ENCODE data around the gene CDC42EP5.
"Not testable (repeated sequence)": the region's sequence is repeated elsewhere in the genome, so short reads cannot be mapped to it uniquely, and the experiment has no call there.

Gene CDC42EP5, protein sequence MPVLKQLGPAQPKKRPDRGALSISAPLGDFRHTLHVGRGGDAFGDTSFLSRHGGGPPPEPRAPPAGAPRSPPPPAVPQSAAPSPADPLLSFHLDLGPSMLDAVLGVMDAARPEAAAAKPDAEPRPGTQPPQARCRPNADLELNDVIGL

DNA sequence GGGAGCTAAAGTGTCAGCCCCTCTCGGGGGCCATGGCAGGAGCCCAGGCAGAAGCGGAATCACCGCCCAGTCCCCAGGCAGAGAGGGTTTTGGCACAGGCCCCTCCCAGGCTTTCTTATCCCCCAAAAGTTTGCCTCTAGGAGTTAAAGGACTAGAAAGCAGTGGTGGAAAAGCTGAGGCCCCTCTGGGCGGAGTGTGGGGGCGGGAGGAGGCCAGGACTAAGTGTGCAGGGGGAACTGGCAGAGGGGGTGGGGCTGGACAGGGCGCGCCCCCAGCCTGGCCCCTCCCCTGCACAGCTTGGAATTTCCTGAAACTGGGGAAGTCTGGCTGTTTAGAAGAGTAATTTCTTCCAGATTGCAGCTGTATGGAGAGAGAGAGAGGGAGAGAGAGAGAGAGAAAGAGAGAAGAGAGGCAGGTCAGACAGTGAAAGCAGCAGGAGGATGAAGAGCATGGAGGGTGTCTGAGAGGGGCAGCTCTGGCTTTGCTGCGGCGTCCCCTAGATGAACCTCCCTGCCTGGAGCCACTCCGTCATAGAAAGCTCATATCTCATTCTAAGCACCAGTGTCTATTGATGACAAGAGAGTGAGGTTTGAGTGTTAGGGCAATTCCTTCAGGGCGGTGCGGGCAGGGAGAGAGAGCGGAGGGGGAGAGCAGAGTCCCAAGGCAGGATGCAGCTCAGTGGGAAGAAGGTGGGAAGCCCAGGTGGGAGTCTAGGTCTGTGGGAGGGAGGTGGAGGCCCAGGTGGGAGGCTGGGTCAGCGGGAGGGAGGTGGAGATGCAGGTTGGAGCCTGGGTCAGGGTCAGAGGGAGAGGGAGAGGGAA is at the start of gene CDC42EP5:
Gene CDC42EP5 (minus strand): TSS at position 226 of the 821 bp plus-strand sequence. CDS start 7,749 bp downstream, outside the sequence.
- DNase-seq, result no peak

DNA sequence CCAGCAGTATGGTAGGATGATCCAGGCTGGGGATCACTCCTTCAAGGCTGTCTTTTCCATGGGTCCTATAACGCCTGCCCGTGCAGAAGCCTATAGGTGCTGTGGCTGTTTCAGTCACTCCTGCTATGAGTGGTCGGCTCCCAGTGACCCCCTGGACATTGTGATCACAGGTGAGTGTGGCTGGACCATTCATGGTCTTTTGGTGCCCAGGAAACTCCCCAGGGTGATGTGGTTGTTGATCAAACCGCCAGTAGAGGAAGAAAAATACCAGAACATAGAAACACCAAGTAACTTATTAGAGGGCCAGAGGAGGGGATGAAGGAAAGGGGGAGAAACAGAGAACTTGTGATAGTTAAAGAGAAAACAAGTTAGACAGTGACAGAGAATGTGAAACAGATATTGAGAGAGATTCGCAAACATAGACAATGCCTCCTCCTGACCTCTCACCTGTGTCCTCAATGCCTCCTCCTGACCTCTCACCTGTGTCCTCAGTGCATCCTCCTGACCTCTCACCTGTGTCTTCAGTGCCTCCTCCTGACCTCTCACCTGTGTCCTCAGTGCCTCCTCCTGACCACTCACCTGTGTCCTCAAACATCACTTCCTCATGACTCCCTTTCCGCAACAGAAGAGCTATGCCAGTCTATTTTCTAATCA is 48.9 kb upstream of the CDC42EP5 start:
- no peak for DNase-seq

DNA sequence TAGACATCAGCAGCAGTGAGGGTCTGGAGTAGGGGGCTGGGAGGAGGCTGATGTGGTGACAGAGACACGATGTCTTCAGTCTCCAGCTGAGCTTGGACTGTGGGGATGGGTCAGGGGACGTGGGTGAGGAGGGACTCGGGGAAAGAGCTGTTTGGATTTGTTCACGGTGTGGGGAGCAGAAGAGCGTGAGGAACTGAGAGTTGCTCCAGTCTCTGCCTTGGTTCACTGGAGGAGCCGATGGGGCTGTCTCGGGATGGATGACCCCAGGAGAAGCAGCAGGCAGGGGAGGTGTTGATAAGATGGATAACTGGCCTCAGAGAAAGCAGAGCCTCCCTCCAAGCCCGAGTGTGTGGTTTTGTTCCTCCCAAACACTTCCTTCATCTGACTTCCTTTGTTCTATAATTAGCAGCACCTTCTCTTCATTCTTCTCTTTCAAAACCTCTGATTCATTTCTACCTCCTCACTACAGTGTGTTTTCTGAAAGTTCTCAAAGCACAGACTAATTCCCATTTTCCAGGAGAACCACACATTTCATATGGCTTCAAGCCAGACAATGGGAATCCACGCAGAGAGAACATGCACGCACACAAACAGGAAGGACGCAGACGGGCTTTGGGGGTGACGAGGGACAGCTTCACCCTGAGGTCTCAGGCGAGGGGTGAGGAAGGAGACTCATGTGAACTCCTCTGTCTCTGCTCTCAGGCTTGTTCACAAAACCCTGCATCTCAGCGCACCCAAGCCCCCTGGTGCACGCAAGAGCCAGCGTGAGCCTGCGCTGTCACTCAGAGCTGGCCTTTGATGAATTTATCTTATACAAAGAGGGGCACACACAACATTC is 48.1 kb upstream of the CDC42EP5 start:
- DNase-seq, result no peak

DNA sequence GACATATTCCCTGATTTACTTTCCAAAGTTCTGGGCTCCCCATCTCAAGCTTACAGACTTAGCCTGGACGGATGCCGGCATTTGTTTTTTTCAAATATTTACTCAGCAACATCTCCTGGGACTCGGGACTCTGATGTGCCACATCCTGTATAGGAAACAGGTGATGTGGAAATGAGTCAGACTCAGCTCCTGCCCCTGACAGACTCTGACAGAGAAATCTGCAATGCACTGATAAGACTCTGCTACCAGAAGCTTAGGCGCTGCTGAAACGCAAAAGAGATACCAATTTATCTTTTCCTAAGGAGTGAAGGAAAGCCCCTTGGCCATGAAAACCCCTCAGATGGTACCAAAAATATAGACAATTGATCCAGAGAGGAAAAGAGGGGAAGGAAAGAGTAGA is 45.7 kb upstream of the CDC42EP5 start:
- DNase-seq, result no peak

DNA sequence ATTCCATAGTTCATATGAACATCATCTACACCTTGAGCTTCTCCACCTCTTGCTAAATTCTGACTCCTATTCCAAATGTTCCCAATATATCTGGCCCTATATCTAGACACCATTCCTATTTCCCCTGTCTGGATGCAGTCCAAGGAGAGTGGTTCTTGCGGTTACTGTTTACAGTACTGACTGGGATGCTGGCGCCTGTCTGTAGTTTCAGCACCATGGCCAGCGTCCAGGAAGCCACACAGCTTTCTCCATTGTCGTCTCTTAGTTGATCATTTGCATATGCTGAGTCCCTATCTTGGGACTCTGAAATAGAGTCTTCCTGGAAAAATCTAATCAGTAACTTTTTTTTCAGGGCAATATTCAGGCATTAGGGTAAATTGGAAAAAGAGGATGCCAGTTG is 44.4 kb upstream of the CDC42EP5 start:
- no peak for DNase-seq

DNA sequence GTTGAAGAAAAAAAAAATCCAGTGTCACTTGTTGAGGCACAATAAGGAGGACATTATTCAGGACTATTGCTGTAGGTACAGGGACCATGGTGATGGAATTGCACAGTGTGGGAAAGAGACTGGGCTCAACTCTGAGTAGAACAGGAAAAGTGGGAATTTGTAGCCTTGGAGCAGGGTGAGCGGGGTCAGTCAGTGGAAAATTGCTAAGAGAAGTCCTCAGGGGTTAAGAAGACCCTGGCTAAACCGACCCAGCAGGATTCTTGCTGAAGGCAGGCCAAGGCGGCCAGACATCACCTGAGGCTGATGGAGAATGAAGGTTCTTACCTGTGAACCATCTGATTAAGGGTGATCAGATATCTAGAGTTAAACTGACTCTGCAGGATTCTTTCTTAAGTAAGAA is 42.1 kb upstream of the CDC42EP5 start:
- no peak for DNase-seq

DNA sequence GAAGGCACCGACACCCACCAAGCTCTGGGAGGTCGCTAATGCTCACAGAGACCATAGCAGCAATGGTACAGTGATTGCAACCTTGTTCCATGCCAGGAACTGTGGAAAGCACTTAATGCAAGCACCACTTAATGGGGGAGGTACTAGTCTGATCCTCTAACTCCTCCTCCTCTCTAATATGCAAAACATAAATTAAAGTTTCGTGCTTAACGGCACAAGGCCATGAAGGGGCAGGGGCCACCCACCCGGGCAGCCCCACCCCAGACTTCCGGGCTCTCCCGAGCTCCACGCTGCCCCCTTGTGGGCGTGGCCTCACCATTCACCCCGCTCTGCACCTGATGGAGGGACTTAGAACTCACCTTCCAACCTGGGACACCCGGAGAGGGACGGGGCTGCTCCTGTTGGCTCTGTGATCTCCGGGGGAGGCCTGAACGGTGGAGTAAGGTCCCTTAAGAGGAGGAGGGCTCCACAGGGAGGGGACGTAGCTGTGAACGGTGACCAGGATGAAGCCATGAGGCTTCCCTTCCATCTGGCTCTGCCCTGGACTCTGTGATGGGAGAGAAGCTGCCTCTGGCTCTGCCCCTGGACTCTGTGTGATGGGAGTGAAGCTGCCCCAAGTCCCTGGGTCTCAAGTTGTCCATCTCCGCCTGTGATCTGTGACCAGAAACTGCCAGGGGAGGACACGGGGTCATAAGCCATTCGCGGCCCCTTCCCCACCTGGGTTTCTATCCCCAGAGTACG is 36.3 kb upstream of the CDC42EP5 start:
- DNase-seq, result not testable (repeated sequence)

DNA sequence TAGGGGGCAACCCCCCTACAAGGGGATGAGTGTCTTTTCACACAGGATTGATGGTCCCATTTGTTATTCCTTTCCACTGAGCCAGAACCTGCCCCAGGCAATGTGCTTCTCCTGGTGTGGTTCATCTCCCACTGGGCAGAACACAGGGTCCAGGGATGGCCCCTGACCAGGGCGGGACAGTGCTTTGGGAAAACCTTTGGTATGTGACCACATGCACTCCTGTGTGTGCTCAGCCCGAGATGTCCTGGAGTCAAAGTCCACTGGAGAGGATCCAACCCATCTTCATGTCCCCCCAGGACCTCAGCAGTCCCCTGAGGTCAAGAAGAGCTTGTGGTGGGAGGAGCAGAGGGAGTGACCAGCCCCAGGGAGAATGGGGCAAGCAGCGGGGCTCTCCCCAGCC is 35.4 kb upstream of the CDC42EP5 start:
- DNase-seq, result not testable (repeated sequence)

DNA sequence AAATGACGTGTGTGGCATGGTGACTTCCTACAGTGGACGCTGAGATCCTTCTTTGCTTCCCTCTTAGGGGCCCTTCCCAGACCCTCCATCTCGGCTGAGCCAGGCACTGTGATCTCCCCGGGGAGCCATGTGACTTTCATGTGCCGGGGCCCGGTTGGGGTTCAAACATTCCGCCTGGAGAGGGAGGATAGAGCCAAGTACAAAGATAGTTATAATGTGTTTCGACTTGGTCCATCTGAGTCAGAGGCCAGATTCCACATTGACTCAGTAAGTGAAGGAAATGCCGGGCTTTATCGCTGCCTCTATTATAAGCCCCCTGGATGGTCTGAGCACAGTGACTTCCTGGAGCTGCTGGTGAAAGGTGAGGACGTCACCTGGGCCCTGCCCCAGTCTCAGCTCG is 34.7 kb upstream of the CDC42EP5 start:
- DNase-seq, result no peak

DNA sequence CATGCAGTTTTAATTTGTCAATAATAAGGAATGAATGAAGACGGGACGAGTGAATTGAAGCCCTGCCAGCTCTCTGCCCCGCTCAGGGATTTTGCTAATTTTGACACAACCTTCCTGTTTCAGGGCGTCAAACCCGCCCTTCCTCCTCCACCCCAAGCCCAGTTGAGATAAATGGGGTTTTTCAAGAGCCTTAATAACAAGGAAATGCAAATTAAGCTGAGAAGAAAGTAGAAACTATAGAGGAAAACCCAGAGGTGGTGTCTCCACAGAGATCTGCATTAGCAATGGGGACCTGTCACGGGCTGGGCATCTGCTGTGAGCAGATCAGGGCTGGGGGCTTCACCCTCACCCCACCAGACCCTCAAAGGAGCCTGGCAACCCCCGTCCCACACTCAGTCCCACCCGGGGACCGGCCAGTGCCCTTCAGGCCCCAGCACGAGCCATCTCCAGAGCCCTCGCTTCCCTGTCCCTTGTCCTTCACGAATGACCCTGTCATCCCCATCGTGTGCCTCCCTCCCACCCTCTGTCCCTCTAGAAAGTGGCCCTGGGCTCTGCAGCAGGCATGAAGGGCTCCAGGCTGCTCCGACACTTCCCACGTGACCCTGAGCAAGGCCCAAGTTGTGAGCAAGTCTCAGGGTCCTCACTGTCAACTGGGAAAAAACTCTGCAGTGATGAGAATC is 34.1 kb upstream of the CDC42EP5 start:
- not testable (repeated sequence) for DNase-seq

DNA sequence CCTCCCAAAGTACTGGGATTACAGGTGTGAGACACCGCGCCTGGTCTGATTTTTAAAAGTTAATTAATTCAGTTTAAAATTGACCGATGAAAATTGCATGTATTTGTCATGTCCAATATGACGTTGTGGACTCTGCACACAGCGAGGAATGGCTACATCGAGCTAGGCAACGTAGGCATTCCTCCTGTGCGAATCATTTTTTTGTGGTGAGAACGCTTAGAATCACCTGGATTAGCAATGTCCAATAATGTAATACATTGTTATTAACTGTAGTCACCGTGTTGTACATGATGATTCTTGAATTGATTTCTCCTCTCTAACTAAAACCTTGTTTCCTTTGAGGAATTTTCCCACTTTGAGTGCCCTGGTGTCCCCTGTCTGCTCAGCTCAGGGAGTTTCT is 33.0 kb upstream of the CDC42EP5 start:
- DNase-seq, result no peak

DNA sequence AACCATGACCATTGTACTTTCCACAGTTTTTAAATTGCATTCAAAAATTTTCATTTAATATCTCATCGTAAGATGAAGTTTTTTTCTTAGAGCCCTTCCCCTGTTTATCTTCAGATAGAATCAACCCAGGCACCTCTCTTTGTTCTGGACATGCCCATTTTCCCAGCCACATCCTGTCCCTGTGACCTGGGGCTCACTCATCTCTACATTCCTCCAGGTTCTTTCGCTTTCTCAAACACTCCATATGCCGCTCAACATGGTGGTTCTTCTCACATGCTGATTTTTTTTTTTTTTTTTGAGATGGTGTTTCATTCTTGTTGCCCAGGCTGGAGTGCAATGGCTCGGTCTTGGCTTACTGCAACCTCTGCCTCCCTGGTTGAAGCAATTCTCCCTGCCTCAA is 32.4 kb upstream of the CDC42EP5 start:
- not testable (repeated sequence) for DNase-seq

DNA sequence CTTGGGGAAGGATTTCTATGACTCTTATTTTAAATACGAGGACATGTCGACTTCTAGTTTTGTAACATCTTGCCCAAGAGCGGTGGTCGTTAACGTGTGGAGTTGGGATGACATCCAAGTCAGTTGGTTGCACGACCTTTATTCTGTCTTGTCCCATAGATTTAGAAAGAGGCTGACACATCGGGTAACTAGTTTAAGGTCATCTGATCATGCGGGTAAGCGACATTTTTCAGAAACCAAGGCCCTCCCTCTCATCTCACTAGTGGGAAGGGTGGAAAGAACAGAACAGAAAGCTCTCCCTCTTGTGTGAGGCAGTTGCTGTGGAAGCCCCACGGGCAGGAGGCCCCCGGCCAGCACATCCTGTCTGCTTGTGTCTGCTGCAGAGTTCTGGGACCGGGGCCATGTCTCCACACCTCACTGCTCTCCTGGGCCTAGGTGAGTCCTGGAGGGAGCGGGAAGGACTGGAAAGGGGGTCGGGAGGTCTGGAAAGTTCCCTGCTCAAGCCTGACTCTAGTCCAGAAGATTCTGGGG is 29.5 kb upstream of the CDC42EP5 start, which contains the start of gene LAIR2:
Gene LAIR2 (plus strand): TSS at position 314 of the 531 bp plus-strand sequence. CDS start 88 bp downstream, at position 402.
- DNase-seq, result no peak

DNA sequence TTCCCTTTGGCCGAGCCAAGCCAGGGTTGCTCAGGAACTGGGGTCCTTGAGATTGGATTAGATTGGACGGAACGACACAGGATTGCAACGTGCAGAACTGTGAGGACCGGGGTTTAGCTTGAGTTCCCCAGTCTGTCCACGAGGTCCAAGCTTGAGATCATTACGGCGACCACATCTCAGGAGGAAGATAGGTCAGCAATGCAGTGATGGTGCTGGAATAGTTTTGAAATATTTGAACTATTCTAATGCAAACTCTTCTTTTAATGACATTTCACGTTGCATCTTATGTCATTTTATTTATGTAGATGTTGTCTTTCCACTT is 25.3 kb upstream of the CDC42EP5 start:
- DNase-seq, result not testable (repeated sequence)

DNA sequence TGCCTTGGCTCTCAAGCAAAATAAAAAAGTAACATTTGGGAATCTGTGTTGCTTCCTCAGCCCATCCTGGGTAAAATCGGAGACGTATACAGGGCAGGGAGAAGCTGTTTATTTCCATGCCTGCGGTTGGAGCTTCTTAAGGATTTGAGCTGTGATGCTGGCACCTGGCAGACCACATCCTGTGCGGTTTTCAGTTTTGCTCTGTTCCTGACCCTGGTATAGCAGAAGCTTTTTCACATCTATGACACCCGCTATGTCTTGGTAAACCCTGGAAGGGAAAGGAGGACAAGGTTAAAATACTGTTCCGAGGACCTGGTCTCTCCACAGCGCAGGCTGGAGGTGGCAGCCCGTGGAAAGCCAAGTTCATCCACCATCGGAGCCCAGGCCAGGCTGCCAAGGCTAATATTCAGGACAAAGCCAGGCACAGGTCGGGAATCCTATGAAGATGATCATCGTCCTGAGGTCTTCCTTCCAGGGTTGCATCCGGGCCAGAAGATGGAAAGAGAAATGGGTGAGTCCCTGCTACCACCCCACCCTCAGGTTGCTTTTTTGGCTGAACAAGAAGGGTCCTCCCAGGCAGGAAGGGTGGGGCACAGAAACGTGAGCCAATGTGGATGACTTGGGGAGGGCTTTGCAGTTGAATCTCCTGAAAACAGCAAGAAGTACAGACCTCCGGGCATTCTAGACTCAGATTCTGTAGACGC is 24.8 kb upstream of the CDC42EP5 start:
- DNase-seq, result not testable (repeated sequence)

DNA sequence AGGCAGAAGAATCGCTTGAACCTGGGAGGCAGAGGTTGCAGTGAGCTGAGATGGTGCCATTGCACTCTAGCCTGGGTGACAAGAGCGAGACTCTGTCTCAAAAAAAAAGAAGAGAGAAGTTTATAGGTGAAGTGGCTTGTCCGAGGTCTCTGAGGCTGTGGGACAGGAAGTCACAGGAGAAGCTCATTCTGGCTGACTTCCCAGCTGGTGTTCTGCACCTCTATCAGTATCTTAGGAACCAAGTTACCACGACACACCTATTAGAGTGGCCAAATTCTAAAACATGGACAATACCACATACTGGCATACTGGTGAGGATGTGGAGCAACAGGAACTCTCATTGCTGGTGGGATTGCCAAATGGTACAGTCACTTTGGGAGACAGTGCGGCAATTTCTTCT is 22.2 kb upstream of the CDC42EP5 start:
- DNase-seq, result not testable (repeated sequence)

DNA sequence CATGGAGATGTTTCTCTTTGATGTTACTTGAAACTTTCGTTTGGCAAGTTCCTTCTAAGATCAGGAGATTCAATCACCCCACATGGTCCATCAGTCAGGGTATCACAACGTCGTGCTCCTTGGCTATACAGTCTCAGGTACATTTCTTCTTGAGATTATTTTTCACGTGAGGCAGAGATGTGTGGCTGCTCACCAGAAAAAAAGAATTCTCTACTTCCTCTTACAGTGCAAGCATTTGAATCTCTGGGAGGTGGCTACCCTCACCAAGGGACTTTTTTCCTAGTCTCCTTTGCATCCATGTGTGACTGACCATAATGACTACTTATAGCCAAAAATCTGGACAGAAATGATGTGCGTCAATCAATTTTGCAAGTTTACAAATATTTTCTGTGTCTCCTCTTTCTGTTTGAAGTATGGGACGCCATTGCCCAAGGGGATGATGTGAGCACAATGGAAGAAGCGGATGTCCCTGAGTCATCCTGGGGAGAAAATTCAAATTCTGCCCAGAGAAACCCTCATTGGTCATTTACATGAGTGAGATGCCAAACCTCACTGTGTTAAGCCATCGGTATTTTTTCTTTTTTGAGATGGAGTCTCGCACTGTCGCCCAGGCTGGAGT is 21.0 kb upstream of the CDC42EP5 start:
- no peak for DNase-seq

DNA sequence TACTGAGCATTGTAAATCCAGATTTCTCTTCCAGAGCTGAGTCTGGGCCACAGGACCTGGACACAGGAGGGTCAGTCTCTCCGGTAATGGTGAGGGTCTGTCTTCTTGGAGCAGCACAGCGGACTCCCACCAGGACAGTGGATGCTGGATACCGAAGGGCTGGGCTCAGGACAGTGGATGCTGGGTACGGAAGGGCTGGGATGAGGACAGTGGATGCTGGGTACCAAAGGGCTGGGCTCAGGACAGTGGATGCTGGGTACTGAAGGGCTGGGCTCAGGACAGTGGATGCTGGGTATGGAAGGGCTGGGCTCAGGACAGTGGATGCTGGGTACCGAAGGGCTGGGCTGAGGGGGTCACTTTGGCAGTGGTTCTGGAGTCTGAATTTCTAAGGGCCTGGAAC is 20.0 kb upstream of the CDC42EP5 start:
- DNase-seq, result not testable (repeated sequence)

DNA sequence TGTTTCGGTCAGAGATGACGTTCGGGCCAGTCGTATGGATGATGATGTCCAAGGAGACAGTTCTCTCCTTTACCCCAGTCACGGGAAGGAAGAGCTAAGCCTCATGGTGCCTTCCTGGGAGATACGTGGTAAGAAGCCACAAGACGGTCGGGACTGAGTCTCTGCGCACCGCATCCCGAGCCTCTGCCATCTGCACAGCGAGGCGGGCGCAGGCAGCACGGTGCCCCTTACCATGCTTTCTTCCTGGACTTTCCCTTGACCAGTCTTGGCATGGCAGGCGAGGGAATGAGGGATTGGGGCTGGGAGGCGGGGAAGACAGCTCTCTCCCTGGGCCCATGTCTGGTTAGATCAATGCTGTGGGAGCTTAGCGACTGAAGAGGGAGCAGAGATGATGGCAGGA is 19.5 kb upstream of the CDC42EP5 start:
- DNase-seq, result no peak

DNA sequence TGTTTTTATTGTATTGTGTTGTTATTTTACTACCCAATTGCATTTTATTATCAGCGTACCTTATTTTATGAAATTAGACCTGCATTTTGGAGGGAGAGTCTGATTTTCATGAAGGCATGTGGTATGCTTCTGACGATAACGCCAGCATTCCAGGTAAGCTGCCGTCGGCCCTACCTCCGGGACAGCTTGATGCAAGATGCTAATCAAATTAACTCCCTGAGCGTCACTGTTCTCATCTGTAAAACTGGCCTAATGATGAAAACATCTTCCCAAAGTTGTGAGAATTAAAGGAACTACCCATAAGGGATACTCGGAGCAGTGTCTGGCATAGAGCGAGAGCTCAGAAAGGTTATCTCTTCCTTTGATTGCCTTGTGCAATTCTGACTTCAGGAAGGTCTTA is 16.7 kb upstream of the CDC42EP5 start:
- DNase-seq, result no peak

All from T1000 (cell line).